Tibial nerve (tissue), 4 donors: ENCODE data around the gene STK10. TPM values are rescaled to one million over a fixed set of nuclear protein-coding genes. Genes with fewer than 3 reads are reported as not detected.
A peak's percentile ranks its signal among the peaks of the same experiment; 100 is the strongest.

Source experiments
- DNase-seq, 2 donors: peaks; one replicate each; pipeline ENCODE4 v3.0.0-alpha.2; 2019; ENCODE audit warnings: low spot score in 2 of 2
- H3K27ac ChIP-seq, 4 donors: fragments of 200-600 bp; sonication (generic) in 3 of 4; one replicate each; pipeline ENCODE4 v1.5.1; 2017 to 2019; ENCODE audit warnings: mild to moderate bottlenecking in 1 of 4
- H3K27me3 ChIP-seq, 2 donors: fragments of 200-600 bp; sonication (generic) in 1 of 2; one replicate each; pipeline versions ENCODE4 v1.5.1 to v1.6.0; 2017 to 2019
- H3K36me3 ChIP-seq, 3 donors: fragments of 200-600 bp; sonication (generic); one replicate each; pipeline ENCODE4 v1.5.1; 2018 to 2019
- H3K4me1 ChIP-seq, 4 donors: fragments of 200-600 bp; sonication (generic) in 3 of 4; one replicate each; pipeline ENCODE4 v1.5.1; 2017 to 2019
- H3K4me3 ChIP-seq, 4 donors: fragments of 200-600 bp; sonication (generic) in 3 of 4; one replicate each; pipeline ENCODE4 v1.5.1; 2017 to 2019; ENCODE audit warnings: mild to moderate bottlenecking in 1 of 4, moderate library complexity in 1 of 4
- H3K9me3 ChIP-seq, 4 donors: fragments of 200-600 bp; sonication (generic) in 3 of 4; one replicate each; pipeline ENCODE4 v1.5.1; 2017 to 2019
- EP300 ChIP-seq, 2 donors: sonication (generic); formaldehyde crosslinking; IDR thresholded peaks; one replicate each; pipeline ENCODE4 v1.6.1; 2017; ENCODE audit warnings: antibody characterized with exemption in 2 of 2, mild to moderate bottlenecking in 1 of 2
- POLR2A ChIP-seq, 2 donors: fragments of 450-650 bp; IDR thresholded peaks; one replicate each; pipeline ENCODE4 v1.6.1; 2017; ENCODE audit warnings: antibody characterized with exemption in 2 of 2, mild to moderate bottlenecking in 2 of 2, moderate library complexity in 2 of 2
- WGBS, 2 donors: methylation state at CpG; one replicate each; pipeline ENCODE4 v1.1.5; 2018; 5-methylcytosine and 5-hydroxymethylcytosine counted together
- total RNA-seq, 4 donors: library from RNA; depleted of rRNA; stranded (reverse); fragments of >200 nt; gene quantifications; one replicate each; pipeline ENCODE4 v1.1.0, GENCODE V29; 2016
- TF ChIP-seq, protein P1 (sequence below), 5 experiments: fragments of 200-600 bp in 3 of 5; fragments of 450-650 bp in 2 of 5; sonication (generic) in 3 of 5; IDR thresholded peaks; one replicate each; pipeline ENCODE4 v1.5.1; 2016 to 2019; ENCODE audit warnings: antibody characterized with exemption in 5 of 5, mild to moderate bottlenecking in 3 of 5, moderate library complexity in 2 of 5

Gene STK10
- total RNA-seq, result 10 to 100 TPM; 35.4 to 75.6 (median 48.0) TPM

DNA sequence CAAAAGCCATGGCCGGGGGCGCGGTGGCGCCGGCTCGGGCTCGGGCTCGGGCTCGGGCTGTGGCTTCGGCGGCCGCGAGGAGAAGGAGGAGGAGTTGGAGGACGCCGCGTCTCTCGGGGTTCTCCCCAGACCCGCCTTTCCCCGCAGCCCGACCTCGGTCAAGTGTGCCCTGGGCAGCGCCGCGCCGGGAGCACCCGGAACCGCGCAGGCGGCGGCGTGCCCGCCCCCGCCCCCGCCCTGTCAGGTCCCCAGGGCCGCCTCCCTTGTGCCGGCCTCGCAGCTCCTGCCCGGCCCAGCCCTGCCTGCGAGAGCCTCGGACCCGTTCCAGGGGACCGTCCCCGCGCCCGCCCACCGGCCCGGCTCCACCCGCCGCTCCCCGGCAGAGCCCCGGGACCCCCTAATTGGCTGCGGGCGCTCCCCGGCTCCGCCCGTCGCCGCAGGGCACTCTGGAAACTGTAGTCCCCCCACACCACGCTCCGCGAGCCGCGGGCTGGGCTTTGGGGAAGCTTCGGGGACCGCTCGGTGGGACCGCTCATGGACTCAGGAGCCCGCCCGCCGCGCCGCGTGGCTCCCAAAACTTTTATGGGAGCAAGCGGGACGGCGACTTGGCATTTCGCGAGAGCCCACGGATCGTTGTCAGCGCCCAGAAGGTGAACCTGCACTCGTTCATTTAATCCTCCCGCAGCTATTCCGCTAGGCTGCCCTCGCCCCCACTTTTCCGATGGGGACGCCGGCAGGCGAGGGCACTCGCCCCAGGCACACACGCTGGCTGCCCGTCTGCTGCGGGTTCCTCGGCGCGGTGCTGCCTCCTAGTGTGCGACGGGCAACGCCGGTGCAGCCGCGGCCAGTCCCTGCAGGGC, at the start of gene STK10:
Gene STK10 (minus strand): TSS at position 192 of the 860 bp plus-strand sequence. CDS start 182 bp downstream, at position 10.
- H3K4me3 ChIP-seq, result peak within 1 kb of the TSS; percentile 82 to 99 (median 92)
- no peaks in the 10 kb centered on the region for H3K9me3 ChIP-seq
- H3K4me1 ChIP-seq, result peaks cover 0 to 46% (median 12%) of the 10 kb centered on the region in 4 donors
- H3K36me3 ChIP-seq, result no peaks in the 10 kb centered on the region
- peak; percentile 73 to 80 for DNase-seq
- TF ChIP-seq EP300 (IDR thresholded peaks at IDR 0.05) (peak; percentile 20 to 77), POLR2A (IDR thresholded peaks at IDR 0.05) (peak; percentile 52 to 79)
- TF ChIP-seq, protein P1, sequence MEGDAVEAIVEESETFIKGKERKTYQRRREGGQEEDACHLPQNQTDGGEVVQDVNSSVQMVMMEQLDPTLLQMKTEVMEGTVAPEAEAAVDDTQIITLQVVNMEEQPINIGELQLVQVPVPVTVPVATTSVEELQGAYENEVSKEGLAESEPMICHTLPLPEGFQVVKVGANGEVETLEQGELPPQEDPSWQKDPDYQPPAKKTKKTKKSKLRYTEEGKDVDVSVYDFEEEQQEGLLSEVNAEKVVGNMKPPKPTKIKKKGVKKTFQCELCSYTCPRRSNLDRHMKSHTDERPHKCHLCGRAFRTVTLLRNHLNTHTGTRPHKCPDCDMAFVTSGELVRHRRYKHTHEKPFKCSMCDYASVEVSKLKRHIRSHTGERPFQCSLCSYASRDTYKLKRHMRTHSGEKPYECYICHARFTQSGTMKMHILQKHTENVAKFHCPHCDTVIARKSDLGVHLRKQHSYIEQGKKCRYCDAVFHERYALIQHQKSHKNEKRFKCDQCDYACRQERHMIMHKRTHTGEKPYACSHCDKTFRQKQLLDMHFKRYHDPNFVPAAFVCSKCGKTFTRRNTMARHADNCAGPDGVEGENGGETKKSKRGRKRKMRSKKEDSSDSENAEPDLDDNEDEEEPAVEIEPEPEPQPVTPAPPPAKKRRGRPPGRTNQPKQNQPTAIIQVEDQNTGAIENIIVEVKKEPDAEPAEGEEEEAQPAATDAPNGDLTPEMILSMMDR (IDR thresholded peaks at IDR 0.05), result peak; percentile 72 to 97 (median 92)
- H3K27ac ChIP-seq, result peak within 1 kb of the TSS; percentile 85 to 99 (median 94)
- WGBS, 2 donors, result 1% methylated on average over 42 to 46 of the region's 102 CpGs
- H3K27me3 ChIP-seq, result no peaks in the 10 kb centered on the region

DNA sequence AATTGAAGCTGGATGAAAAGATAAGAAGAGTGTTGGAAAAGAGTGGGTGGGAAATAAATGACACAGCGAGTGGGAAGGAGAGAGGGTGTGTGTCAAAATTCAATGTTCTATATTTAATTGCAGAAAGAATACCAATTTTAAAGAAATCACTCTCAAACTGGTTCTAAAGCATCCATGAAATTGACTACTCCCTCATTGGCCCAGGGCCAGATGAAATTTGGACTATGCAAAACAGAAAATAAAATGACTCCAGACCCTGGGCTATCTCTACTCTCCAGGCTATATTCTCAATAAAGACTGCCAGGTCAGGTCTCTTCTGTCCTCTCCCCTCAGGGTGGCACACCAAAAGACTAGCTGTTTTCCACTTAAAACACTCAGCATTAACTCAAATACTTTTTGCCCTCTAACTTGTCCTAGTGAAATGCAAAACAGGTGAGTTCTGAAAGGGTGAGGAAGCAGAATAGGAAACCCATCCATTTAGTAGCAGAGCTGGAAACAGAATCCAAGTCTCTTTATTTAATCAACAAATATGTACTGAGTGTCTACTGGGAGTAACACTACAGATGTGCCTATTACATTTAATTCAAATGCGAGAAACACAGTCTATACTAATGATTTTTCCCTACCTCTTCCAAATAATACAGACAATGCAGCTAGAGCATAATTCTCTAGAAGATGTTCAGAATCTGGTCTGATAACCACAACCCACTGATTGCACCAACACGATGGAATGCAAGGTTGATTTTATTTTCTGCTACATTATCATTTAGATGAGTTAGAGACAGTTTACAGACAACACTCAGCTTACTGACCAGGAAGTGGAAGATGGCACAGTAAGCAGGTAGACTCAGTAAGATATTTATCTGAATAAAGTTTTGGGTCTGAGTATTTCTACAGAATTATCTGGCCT, 48.1 kb upstream of the STK10 start:
- Histone ChIP-seq H3K4me1 (peaks cover 0 to 25% (median 13%) of the 10 kb centered on the region in 4 donors), H3K4me3 (no peak overlapping the region), H3K27ac (no peak overlapping the region), H3K27me3 (no peaks in the 10 kb centered on the region), H3K36me3 (peaks cover 0 to 29% (median 0%) of the 10 kb centered on the region in 3 donors), H3K9me3 (no peaks in the 10 kb centered on the region)
- TF ChIP-seq, protein P1 (IDR thresholded peaks at IDR 0.05), result no peak
- TF ChIP-seq POLR2A (IDR thresholded peaks at IDR 0.05) (no peak), EP300 (IDR thresholded peaks at IDR 0.05) (no peak)
- DNase-seq, result no peak
- WGBS, 2 donors, result 70 to 72% methylated on average over 3 of the region's 3 CpGs

DNA sequence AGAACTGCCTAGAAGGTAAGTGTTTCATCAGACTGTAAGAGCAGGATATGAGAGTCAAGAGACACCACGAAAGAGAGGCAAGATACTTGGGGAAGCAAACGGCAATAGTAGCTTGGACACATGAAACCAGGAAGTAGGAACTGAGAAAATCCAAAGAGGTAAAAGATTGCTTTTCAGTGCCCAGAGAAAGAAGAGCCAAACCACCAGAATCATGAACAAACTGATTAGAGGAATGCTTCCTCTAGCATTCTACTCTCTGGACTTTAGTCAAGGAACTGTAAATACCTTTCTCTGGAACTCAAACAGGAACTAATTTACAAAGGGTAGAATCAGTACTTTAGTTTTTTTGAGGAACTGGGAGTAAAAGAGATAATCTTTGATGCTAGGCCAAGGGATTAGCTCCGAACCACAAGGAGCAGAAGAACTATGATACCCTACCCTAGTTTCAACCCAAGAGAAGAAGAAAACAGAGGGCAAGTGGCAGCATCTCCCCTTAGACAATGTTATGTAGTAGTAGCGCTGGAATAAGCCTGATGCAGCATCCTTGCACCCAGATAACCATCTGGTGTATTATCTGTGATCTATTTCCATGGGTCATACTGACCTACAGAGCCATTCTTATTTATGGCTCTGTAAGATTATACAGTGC, 47.2 kb upstream of the STK10 start:
- Histone ChIP-seq H3K4me3 (no peak overlapping the region), H3K9me3 (no peaks in the 10 kb centered on the region), H3K4me1 (peaks cover 0 to 25% (median 13%) of the 10 kb centered on the region in 4 donors), H3K36me3 (peaks cover 0 to 37% (median 0%) of the 10 kb centered on the region in 3 donors), H3K27me3 (no peaks in the 10 kb centered on the region), H3K27ac (peak overlapping the region in 1 of 4 donors; percentile 0)
- WGBS, 2 donors, result 38 to 48% methylated on average over 4 of the region's 4 CpGs
- no peak for DNase-seq
- TF ChIP-seq, protein P1 (IDR thresholded peaks at IDR 0.05), result no peak
- no peak for TF ChIP-seq EP300 (IDR thresholded peaks at IDR 0.05)
- TF ChIP-seq POLR2A (IDR thresholded peaks at IDR 0.05), result no peak

DNA sequence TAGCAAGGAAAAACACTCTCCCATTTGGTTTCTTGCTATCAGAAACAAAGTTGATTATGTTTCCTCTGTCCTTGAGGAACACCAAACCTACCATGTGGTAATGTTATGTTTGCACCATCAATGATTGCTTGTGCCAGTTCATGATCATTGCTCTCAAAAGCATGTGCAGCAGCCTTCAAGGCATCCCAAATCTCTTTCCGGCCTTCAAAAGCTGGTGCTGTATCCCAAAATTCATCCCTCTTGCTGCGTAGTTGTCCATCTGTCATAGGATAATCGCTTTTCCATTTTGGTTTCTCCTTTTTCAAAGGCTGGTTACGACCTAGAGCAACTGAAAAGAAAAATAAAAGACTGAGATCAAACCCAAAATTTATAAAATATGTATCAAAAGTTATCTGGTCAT, 46.0 kb upstream of the STK10 start:
- H3K4me1 ChIP-seq, result peaks cover 0 to 25% (median 13%) of the 10 kb centered on the region in 4 donors
- TF ChIP-seq POLR2A (IDR thresholded peaks at IDR 0.05), result no peak
- TF ChIP-seq, protein P1 (IDR thresholded peaks at IDR 0.05), result no peak
- no peak for TF ChIP-seq EP300 (IDR thresholded peaks at IDR 0.05)
- DNase-seq, result no peak
- no peak overlapping the region for H3K27ac ChIP-seq
- peaks cover 0 to 41% (median 0%) of the 10 kb centered on the region in 3 donors for H3K36me3 ChIP-seq
- H3K9me3 ChIP-seq, result no peaks in the 10 kb centered on the region
- no peak overlapping the region for H3K4me3 ChIP-seq
- H3K27me3 ChIP-seq, result no peaks in the 10 kb centered on the region
- WGBS, 2 donors, result 95% methylated on average over 4 of the region's 4 CpGs
